K562 (cell line): ENCODE results near the gene VPS4A. TPM values are rescaled to one million over a fixed set of nuclear protein-coding genes. Genes with fewer than 3 reads are reported as not detected.

Experiments
- ATAC-seq: fragments of 200-7000 bp; cut with Tn5 transposase; 3 replicates; pipeline ENCODE4 v1.9.1; 2020; ENCODE audit warnings: moderate library complexity
- BruUV-seq: library from RNA; stranded (reverse); fragments of 400-500 nt; replicated peaks from 2 replicates; lab custom pipeline; 2021; lab: Mats Ljungman, UMichigan
- CTCF ChIA-PET: fragments of 300-600 bp; formaldehyde crosslinking; extraction: SDS; loops from one replicate; lab custom pipeline; 2021; ENCODE audit warnings: low intra/inter-chr PET ratio; lab: Yijun Ruan, JAX
- POLR2A ChIA-PET: fragments of 300-600, 350-650 bp; sonication (Branson Sonifier 250); formaldehyde crosslinking; extraction: SDS; loops from one replicate; lab custom pipeline; 2021; ENCODE audit warnings: antibody characterized with exemption, inconsistent platforms; lab: Yijun Ruan, JAX
- DNase-seq, 4 experiments: peaks; one replicate each; pipeline versions ENCODE4 v3.0.0 to v3.0.0-alpha.2; 2011 to 2018; ENCODE audit warnings: low spot score in 3 of 4, mixed read lengths in 3 of 4; ENCODE audit errors: extremely low read depth in 1 of 4
- FAIRE-seq: peaks from 2 replicates; lab custom pipeline; 2011; peaks lifted over from hg19 to GRCh38; lab: Jason Lieb, UNC
- H2AFZ ChIP-seq: 2 replicates; pipeline ENCODE4 v1.6.0; 2011; ENCODE audit warnings: low read depth, low read length, control low read depth, inconsistent platforms
- H3K27ac ChIP-seq: fragments of 200-600 bp; 3 replicates; pipeline ENCODE4 v1.8.0; 2011; ENCODE audit warnings: low read depth, mild to moderate bottlenecking, control low read depth, inconsistent platforms, low read length, moderate library complexity, mixed read lengths; ENCODE audit errors: extremely low read depth
- H3K27me3 ChIP-seq, 2 experiments: fragments of 300-600 bp in 1 of 2; 2 replicates in 1 of 2; 3 replicates in 1 of 2; pipeline versions ENCODE4 v1.6.0 to v1.8.0; 2011; ENCODE audit warnings: inconsistent platforms in 2 of 2, low read length in 2 of 2, mild to moderate bottlenecking in 1 of 2, mixed read lengths in 1 of 2, moderate library complexity in 1 of 2; ENCODE audit not compliant: control insufficient read depth in 2 of 2, insufficient read depth in 2 of 2
- H3K36me3 ChIP-seq: fragments of 300-600 bp; 3 replicates; pipeline ENCODE4 v1.8.0; 2011; ENCODE audit warnings: mild to moderate bottlenecking, low read length, inconsistent platforms; ENCODE audit not compliant: control insufficient read depth, insufficient read depth
- H3K4me1 ChIP-seq, 2 experiments: fragments of 200-600 bp in 1 of 2; replicated peaks in 1 of 2; 2 replicates in 1 of 2; 3 replicates in 1 of 2; pipeline versions ENCODE4 v1.5.1 to v1.8.0; 2011; ENCODE audit warnings: inconsistent platforms in 2 of 2, low read length in 2 of 2, mild to moderate bottlenecking in 1 of 2, mixed read lengths in 1 of 2, moderate library complexity in 1 of 2; ENCODE audit not compliant: control insufficient read depth in 2 of 2, insufficient read depth in 2 of 2
- H3K4me2 ChIP-seq: 2 replicates; pipeline ENCODE4 v1.6.1; 2011; ENCODE audit warnings: low read length, control low read depth, inconsistent platforms, mixed read lengths; ENCODE audit not compliant: insufficient read depth
- H3K4me3 ChIP-seq: fragments of 200-600 bp; sonication (generic), shearing (Covaris generic); 2 replicates; pipeline ENCODE4 v1.5.1; 2016; ENCODE audit warnings: control low read depth, inconsistent platforms
- H3K79me2 ChIP-seq: fragments of 200-600 bp; 3 replicates; pipeline ENCODE4 v1.8.0; 2011; ENCODE audit warnings: low read length, inconsistent platforms; ENCODE audit not compliant: control insufficient read depth, insufficient read depth
- H3K9ac ChIP-seq, 2 experiments: 2 replicates each; pipeline versions ENCODE4 v1.6.0 to v1.6.1; 2011; ENCODE audit warnings: low read depth in 2 of 2, low read length in 2 of 2, control low read depth in 1 of 2, inconsistent platforms in 1 of 2, mild to moderate bottlenecking in 1 of 2, mixed read lengths in 1 of 2; ENCODE audit not compliant: insufficient read depth in 1 of 2
- H3K9me1 ChIP-seq: one replicate; pipeline ENCODE4 v1.6.0; 2011; ENCODE audit warnings: inconsistent platforms, mild to moderate bottlenecking, low read length, moderate library complexity; ENCODE audit not compliant: control insufficient read depth, insufficient read depth
- H3K9me3 ChIP-seq: replicated peaks from 2 replicates; pipeline ENCODE4 v1.5.1; 2011; ENCODE audit warnings: low read depth, low read length, inconsistent platforms; ENCODE audit not compliant: control insufficient read depth, insufficient read depth
- H4K20me1 ChIP-seq: replicated peaks from 2 replicates; pipeline ENCODE4 v1.6.1; 2011; ENCODE audit warnings: low read length, inconsistent platforms, mixed read lengths; ENCODE audit not compliant: control insufficient read depth, insufficient read depth
- ATF1 ChIP-seq, 2 experiments: fragments of 450-650 bp in 1 of 2; IDR thresholded peaks; 2 replicates each; pipeline ENCODE4 v1.6.1; 2016; ENCODE audit warnings: missing compliant biosample characterization in 1 of 2, missing genetic modification characterization in 1 of 2
- CBFA2T2 ChIP-seq: fragments of 450-650 bp; conservative IDR thresholded peaks from 2 replicates; pipeline ENCODE4 v1.6.1; 2017; ENCODE audit warnings: mild to moderate bottlenecking
- DPF2 ChIP-seq: fragments of 450-650 bp; IDR thresholded peaks from 2 replicates; pipeline ENCODE4 v1.6.1; 2016
- ETV5 ChIP-seq: sonication (generic); formaldehyde crosslinking; IDR thresholded peaks from 2 replicates; pipeline ENCODE4 v1.4.0; 2020; ENCODE audit warnings: low read depth, mild to moderate bottlenecking, missing genetic modification reagents
- GTF2E2 ChIP-seq: fragments of 200-800 bp; sonication (Bioruptor generic); IDR thresholded peaks from 2 replicates; pipeline ENCODE4 v1.6.1; 2016; ENCODE audit warnings: missing genetic modification characterization, missing compliant biosample characterization
- HCFC1 ChIP-seq: IDR thresholded peaks from 2 replicates; pipeline ENCODE4 v1.6.1; 2012; ENCODE audit warnings: low read depth, low read length, improper control_type of control experiment
- JUND ChIP-seq, 2 experiments: IDR thresholded peaks; 2 replicates in 1 of 2; 3 replicates in 1 of 2; pipeline ENCODE4 v1.6.1; 2011; ENCODE audit warnings: borderline replicate concordance in 2 of 2, low read depth in 2 of 2, low read length in 2 of 2, improper control_type of control experiment in 1 of 2, missing biosample characterization in 1 of 2, missing genetic modification characterization in 1 of 2, missing genetic modification reagents in 1 of 2
- MTA1 ChIP-seq: fragments of 450-650 bp; IDR thresholded peaks from 2 replicates; pipeline ENCODE4 v1.6.1; 2017; ENCODE audit warnings: borderline replicate concordance
- NCOR1 ChIP-seq: fragments of 450-650 bp; IDR thresholded peaks from 2 replicates; pipeline ENCODE4 v1.6.1; 2016; ENCODE audit warnings: mild to moderate bottlenecking, moderate library complexity
- NR4A1 ChIP-seq, 2 experiments: fragments of 250-450 bp in 1 of 2; fragments of 450-650 bp in 1 of 2; sonication (Bioruptor Pico) in 1 of 2; IDR thresholded peaks; 2 replicates each; pipeline versions ENCODE4 v1.4.0 to v1.6.1; 2016 to 2020; ENCODE audit warnings: mild to moderate bottlenecking in 2 of 2, missing compliant biosample characterization in 1 of 2, missing genetic modification characterization in 1 of 2, moderate library complexity in 1 of 2
- POLR3G ChIP-seq: IDR thresholded peaks from 2 replicates; pipeline ENCODE4 v1.6.1; 2011; ENCODE audit not compliant: insufficient read length, insufficient replicate concordance; ENCODE audit errors: extremely low read depth
- POU5F1 ChIP-seq: fragments of 150-350 bp; IDR thresholded peaks from 2 replicates; pipeline ENCODE4 v1.6.1; 2014; ENCODE audit warnings: borderline replicate concordance, low read length, low read depth, mild to moderate bottlenecking; ENCODE audit not compliant: partially characterized antibody
- RBM15 ChIP-seq: fragments of 200-400 bp; formaldehyde crosslinking; IDR thresholded peaks from 2 replicates; pipeline ENCODE4 v1.6.1; 2018; ENCODE audit warnings: mild to moderate bottlenecking, low read length, moderate library complexity; ENCODE audit not compliant: insufficient read depth
- SAFB ChIP-seq: fragments of 200-400 bp; formaldehyde crosslinking; IDR thresholded peaks from 2 replicates; pipeline ENCODE4 v1.6.1; 2017; ENCODE audit warnings: low read depth, low read length, borderline replicate concordance
- SAFB2 ChIP-seq: fragments of 200-400 bp; formaldehyde crosslinking; IDR thresholded peaks from 2 replicates; pipeline ENCODE4 v1.6.1; 2018; ENCODE audit warnings: borderline replicate concordance, low read length, low read depth, moderate library complexity; ENCODE audit not compliant: severe bottlenecking
- SMAD4 ChIP-seq: fragments of 250-450 bp; sonication (Bioruptor Pico); conservative IDR thresholded peaks from 2 replicates; pipeline ENCODE4 v1.8.0; 2021; ENCODE audit warnings: inconsistent platforms, mild to moderate bottlenecking, moderate library complexity
- TBL1XR1 ChIP-seq, 2 experiments: IDR thresholded peaks; 2 replicates each; pipeline ENCODE4 v1.6.1; 2012; ENCODE audit warnings: improper control_type of control experiment in 2 of 2, low read length in 2 of 2, mild to moderate bottlenecking in 1 of 2
- TCF3 ChIP-seq: sonication (generic); formaldehyde crosslinking; IDR thresholded peaks from 2 replicates; pipeline ENCODE4 v1.4.0; 2020; ENCODE audit warnings: mild to moderate bottlenecking, missing genetic modification reagents
- THRAP3 ChIP-seq: fragments of 450-650 bp; IDR thresholded peaks from 2 replicates; pipeline ENCODE4 v1.6.1; 2016; ENCODE audit warnings: mild to moderate bottlenecking, inconsistent platforms, borderline replicate concordance
- TRIM24 ChIP-seq, 2 experiments: fragments of 450-650 bp; IDR thresholded peaks; 2 replicates each; pipeline ENCODE4 v1.6.1; 2016
- ZKSCAN3 ChIP-seq: fragments of 250-450 bp; sonication (Bioruptor Pico); IDR thresholded peaks from 2 replicates; pipeline ENCODE4 v1.4.0; 2020
- WGBS: fragments of 100-300 bp; shearing (Covaris generic); methylation state at CpG from one replicate; pipeline ENCODE4 v1.1.6; 2016; ENCODE audit warnings: low coverage, mixed read lengths; ENCODE audit not compliant: insufficient coverage; ENCODE audit errors: missing lambda C conversion rate; 5-methylcytosine and 5-hydroxymethylcytosine counted together
- in situ Hi-C: fragments of 300-500 bp; cut with MboI; formaldehyde crosslinking; loops from 4 replicates; pipeline ENCODE4 v1.15.0; 2018; ENCODE audit warnings: inconsistent platforms, mixed read lengths
- intact Hi-C: fragments of 100-400 bp; cut with micrococcal nuclease; formaldehyde crosslinking; loops from 2 replicates; pipeline ENCODE4 v1.14.2; 2022
- polyA plus RNA-seq, 8 experiments: library from polyadenylated mRNA; depleted of rRNA in 4 of 8; stranded (reverse) in 5 of 8; unstranded in 3 of 8; fragments of >200 nt; fragmentation: Nextera tagmentation in 2 of 8; fragmentation: Illumina TruSeq in 1 of 8; extraction: Ambion mirVana in 2 of 8; extraction: Trizol in 1 of 8; gene quantifications; 2 replicates each; pipeline versions ENCODE4 v1.2.1 to v1.2.3, GENCODE V29; 2011 to 2014; ENCODE audit warnings: inconsistent platforms in 1 of 8, missing spikeins in 1 of 8
- total RNA-seq, 7 experiments: library from RNA; depleted of rRNA in 6 of 7; stranded (reverse); fragments of >200 nt in 6 of 7; fragmentation: Illumina TruSeq in 2 of 7; extraction: Trizol in 2 of 7; gene quantifications; 2 replicates each; pipeline versions ENCODE4 v1.2.1 to v1.2.3, GENCODE V29; 2011 to 2021; ENCODE audit warnings: low replicate concordance in 1 of 7
- TF ChIP-seq, protein P1 (sequence below): sonication (generic); IDR thresholded peaks from 2 replicates; pipeline ENCODE4 v1.6.1; 2016

VPS4A gene
- total and polyA plus RNA-seq, 9 of the 15 experiments (the other 6 are each of a cell fraction or from before 2014, with no cell fraction given): 7.6 to 45.4 (median 29.9) TPM

DNA sequence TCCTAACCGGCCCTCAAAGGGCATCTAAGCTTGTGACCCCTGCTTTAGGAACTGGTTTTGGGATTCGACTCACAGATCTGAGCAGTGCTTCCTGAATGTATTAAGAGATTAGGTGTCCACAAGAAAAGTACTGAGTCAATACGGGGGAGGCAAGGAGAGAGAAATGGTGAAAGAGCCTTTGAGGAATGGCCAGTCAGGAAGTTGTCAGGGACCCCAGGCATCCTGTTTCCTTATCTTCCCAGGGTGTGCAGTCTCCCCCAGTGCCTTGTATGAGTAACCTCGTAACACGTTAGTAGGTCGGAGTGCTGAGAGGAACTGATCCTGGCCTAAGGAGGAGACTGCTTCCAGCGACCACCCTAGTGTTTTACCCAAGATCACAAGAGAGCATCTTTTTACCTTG is 56.8 kb downstream of the VPS4A start:
- Histone ChIP-seq H3K4me3 (no peak overlapping the region), H4K20me1 (0 out of 2 replicates have a peak, but pooled peaks cover 3% of the 10 kb centered on the region), H3K27me3 (no peaks in the 10 kb centered on the region), H2AFZ (no peak overlapping the region), H3K4me2 (no peak overlapping the region; the same call in 1 of the 2 replicates), H3K9me3 (no peaks in the 10 kb centered on the region), H3K4me1 (peaks cover 0 to 10% of the 10 kb centered on the region in 2 experiments; a peak in 3 of 5 replicates), H3K36me3 (peaks cover 93% of the 10 kb centered on the region), H3K27ac (peak overlapping the region; percentile 62; the same call in 2 of the 3 replicates), H3K79me2 (no peaks in the 10 kb centered on the region; the same call in 2 of the 3 replicates), H3K9ac (no peak overlapping the region), H3K9me1 (no peaks in the 10 kb centered on the region)
- POLR2A ChIA-PET: interaction anchor here (0.6 kb wide), 1 partner anchor 11 kb away, joined by 3 read pairs; no protein-coding TSS in a partner anchor
- intact Hi-C loops: no loop called here
- in situ Hi-C loops: no loop called here
- peak in 2 of 4 experiments; percentile 58 to 63 for DNase-seq
- WGBS: 27% methylated on average over 7 of the region's 7 CpGs
- FAIRE-seq: peak; percentile 84
- no TSS peak for BruUV-seq
- peak; percentile 58; the same call in 2 of the 3 replicates for ATAC-seq
- CTCF ChIA-PET: no interaction called here
- TF ChIP-seq JUND (IDR thresholded peaks at IDR 0.05; ENCODE audit: borderline replicate concordance, low read depth, low read length) (peak; percentile 29; the same call in 1 of the 2 replicates), JUND (tag; IDR thresholded peaks at IDR 0.05; ENCODE audit: borderline replicate concordance, low read depth, low read length) (peak; percentile 32; the same call in 1 of the 3 replicates), POLR3G (no peak), POU5F1 (no peak), CBFA2T2 (peak; percentile 59), ATF1 (CRISPR knock-in tag; IDR thresholded peaks at IDR 0.05) (no peak), ATF1 (tag; IDR thresholded peaks at IDR 0.05) (no peak), MTA1 (no peak), SMAD4 (no peak), THRAP3 (no peak), ETV5 (CRISPR knock-in tag) (peak; percentile 52; the same call in 1 of the 2 replicates), SAFB (no peak), TCF3 (CRISPR knock-in tag) (peak; percentile 69), SAFB2 (no peak), DPF2 (peak; percentile 52), HCFC1 (no peak), RBM15 (no peak), TRIM24 (IDR thresholded peaks at IDR 0.05) (peak in 1 of 2 experiments; percentile 27; a peak in 1 of 4 replicates), NCOR1 (peak; percentile 45), ZKSCAN3 (CRISPR knock-in tag) (no peak), GTF2E2 (tag) (0 out of 2 replicates have a peak, but pooled peaks have one; percentile 35), TBL1XR1 (IDR thresholded peaks at IDR 0.05; ENCODE audit: low read length in 2 of 2) (no peak), NR4A1 (CRISPR knock-in tag; IDR thresholded peaks at IDR 0.05) (no peak), NR4A1 (tag; IDR thresholded peaks at IDR 0.05) (no peak)
- TF ChIP-seq, protein P1, sequence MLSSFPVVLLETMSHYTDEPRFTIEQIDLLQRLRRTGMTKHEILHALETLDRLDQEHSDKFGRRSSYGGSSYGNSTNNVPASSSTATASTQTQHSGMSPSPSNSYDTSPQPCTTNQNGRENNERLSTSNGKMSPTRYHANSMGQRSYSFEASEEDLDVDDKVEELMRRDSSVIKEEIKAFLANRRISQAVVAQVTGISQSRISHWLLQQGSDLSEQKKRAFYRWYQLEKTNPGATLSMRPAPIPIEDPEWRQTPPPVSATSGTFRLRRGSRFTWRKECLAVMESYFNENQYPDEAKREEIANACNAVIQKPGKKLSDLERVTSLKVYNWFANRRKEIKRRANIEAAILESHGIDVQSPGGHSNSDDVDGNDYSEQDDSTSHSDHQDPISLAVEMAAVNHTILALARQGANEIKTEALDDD: peak; percentile 82
